GM12873 (cell line): ENCODE data around the gene RFX7.

Source experiments
- TF ChIP-seq, protein P1 (sequence below): IDR thresholded peaks from 2 replicates; pipeline ENCODE4 v1.5.1; 2012; ENCODE audit warnings: low read depth, mild to moderate bottlenecking, moderate library complexity, low read length, control low read depth; ENCODE audit not compliant: insufficient read depth; ENCODE audit errors: missing control alignments

Gene RFX7

DNA sequence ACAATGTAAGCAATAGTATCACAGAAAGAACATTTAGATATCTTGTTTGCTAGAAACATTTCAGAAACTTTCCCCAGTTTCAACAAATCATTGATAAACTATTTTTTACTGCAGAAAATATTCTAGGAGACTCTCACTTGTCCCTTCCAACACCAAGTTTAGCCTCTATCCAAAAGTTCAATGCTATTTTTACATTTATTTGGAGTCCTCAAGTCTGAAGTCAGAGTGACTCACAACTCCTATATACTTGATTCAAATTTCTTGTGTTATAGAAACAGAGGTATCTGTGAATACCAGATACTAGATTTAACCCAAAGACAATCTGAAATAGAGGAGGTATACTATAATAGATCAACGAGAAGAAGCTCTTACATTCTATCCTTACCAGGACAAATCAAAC lies 49.6 kb downstream of the RFX7 start:
- TF ChIP-seq, protein P1, sequence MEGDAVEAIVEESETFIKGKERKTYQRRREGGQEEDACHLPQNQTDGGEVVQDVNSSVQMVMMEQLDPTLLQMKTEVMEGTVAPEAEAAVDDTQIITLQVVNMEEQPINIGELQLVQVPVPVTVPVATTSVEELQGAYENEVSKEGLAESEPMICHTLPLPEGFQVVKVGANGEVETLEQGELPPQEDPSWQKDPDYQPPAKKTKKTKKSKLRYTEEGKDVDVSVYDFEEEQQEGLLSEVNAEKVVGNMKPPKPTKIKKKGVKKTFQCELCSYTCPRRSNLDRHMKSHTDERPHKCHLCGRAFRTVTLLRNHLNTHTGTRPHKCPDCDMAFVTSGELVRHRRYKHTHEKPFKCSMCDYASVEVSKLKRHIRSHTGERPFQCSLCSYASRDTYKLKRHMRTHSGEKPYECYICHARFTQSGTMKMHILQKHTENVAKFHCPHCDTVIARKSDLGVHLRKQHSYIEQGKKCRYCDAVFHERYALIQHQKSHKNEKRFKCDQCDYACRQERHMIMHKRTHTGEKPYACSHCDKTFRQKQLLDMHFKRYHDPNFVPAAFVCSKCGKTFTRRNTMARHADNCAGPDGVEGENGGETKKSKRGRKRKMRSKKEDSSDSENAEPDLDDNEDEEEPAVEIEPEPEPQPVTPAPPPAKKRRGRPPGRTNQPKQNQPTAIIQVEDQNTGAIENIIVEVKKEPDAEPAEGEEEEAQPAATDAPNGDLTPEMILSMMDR = no peak

DNA sequence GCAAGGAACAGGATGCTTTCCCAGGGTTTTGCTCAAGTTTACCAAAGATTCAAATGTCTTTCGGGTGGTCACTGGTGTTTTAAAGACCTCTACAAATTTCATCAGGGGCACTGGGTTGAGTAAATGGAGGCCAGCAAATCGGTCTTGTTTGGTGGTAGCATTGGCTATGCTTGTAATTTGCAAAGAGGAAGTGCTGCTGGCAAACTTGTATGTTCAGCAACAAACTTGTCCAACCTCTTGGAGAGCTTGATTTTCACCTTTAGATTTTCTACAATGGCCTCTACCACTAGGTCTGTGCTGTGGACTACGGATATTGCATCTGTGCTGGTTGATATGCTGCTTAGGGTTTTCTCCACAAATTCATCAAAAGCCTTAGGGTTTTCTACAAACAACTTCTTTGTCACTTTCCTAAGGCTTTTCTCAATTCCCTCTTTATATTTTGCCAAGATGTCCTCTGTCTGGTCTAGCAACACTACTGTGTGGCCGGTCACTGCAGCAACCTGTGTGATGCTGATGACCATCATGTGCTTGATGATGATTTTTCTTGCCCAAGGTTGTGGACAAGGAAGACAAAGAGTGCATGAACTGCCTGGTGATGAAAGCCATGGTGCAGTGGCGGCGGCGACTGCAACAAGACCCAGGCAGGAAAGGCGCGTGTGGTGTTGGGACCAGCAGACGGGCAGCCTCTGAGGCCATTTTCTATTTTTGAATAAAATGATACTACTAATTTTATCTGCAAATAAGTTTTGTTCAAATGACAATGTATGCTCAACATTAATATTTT lies 50.8 kb downstream of the RFX7 start:
- TF ChIP-seq, protein P1 = no peak

DNA sequence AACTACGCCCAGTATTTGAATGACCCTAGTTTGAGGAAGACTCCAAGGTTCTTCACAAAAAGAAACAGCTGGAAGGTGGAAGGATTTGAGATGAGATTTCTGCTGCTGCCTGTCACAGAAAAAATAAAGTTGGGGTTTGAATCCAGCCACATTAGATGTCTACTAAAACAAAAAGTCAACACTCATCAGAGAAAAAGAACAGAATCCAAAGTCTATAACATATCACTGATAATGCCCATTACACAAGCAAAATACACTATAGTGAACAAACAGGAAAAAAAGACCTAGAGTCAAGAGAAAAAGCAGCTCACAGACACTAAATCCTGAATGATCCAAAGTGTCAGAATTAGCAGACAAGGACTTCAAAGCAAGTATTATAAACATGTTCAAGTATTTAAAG lies 56.0 kb downstream of the RFX7 start:
- TF ChIP-seq, protein P1 = no peak

DNA sequence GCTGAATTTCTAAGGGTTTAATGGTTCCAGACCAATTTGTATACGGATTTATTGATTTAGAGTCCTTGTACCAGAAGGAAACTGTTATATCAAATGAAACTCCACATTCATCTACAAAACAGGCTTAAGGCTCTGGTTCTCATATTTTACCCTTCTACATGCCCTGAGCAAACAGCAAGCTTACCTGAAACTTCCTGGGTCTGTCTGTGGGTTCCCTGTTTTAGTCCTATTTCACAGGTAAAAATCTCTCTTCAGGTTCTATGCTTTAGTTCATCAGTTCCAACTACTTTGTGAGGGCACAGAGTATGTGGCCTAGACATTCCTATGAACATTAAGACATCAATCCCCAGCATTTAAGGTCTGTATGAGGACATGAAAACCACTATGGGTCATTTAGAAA lies 57.7 kb downstream of the RFX7 start:
- TF ChIP-seq, protein P1 = no peak

DNA sequence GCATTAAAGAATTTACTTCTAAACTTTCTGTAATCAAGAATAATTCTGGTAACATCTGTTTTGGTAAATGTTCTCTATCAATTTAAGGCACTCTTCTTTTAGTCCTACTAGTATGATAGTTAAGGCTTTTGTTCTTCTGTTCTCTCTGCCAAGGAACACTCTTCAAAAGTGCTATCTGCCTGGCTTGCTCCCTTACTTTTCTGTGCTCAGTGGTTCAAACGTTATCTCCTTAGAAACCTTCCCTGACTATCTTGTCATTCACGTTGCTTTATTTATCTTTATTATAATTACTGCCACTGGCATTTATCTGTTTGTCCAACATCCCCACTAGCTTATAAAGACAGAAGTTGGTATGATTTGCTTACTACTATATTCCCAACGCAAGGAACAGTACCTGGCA lies 59.2 kb downstream of the RFX7 start:
- TF ChIP-seq, protein P1 = no peak

DNA sequence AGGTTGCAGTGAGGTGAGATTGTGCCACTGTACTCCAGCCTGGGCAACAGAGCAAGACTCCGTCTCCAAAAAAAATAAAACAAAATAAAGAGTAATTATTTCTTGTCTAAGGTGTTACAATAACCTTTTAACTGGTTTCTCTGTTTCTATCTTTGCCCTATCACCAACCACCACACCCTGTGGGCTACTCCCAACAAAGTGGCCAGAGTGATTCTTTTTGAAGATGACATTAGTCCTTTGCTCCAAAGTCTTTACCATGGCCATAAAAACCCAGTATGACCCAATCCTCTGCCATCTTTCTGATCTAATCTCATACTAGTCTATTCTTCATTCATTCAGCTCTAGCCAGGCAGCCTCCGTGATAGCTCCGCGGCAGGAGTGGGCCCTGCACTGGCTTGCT lies 62.8 kb downstream of the RFX7 start:
- TF ChIP-seq, protein P1 = no peak

DNA sequence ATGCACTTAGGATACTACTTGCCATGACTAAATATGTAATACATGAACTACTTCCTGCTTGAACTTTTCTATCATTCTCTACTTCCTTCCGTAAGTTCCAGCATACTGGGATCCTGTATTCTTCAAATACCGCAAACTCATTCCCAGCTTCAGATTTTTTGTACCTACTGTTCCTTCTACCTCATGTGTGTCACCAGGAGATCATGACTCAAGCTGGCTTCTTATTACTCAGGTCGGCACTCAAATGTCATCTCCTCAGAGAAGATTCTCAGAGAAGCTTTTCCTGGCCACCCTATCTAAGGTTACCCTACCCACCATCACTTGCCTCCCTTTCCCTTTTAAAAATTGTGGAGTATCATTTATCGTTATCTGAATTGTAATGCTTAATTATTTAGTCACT lies 66.7 kb downstream of the RFX7 start:
- TF ChIP-seq, protein P1 = no peak
